Testis (tissue), 3 donors: ENCODE results near the gene ARHGEF28. TPM values are rescaled to one million over a fixed set of nuclear protein-coding genes. Genes with fewer than 3 reads are reported as not detected.

Experiments
- DNase-seq: peaks from one replicate; pipeline ENCODE4 v3.0.0-alpha.2; 2019
- H3K27ac ChIP-seq, 2 donors: fragments of 200-600 bp; sonication (generic); one replicate each; pipeline ENCODE4 v1.5.1; 2019
- H3K27me3 ChIP-seq: fragments of 200-600 bp; sonication (generic); one replicate; pipeline ENCODE4 v1.5.1; 2019
- H3K36me3 ChIP-seq: fragments of 200-600 bp; sonication (generic); one replicate; pipeline ENCODE4 v1.5.1; 2017; ENCODE audit warnings: low read depth; ENCODE audit errors: missing control alignments
- H3K4me1 ChIP-seq: fragments of 200-600 bp; sonication (generic); one replicate; pipeline ENCODE4 v1.5.1; 2019
- H3K4me3 ChIP-seq, 2 donors: fragments of 200-600 bp; sonication (generic); one replicate each; pipeline ENCODE4 v1.5.1; 2017 to 2019
- H3K9me3 ChIP-seq: fragments of 200-600 bp; sonication (generic); one replicate; pipeline ENCODE4 v1.5.1; 2017
- CTCF ChIP-seq, 3 experiments: fragments of 450-650 bp in 2 of 3; fragments of 200-600 bp in 1 of 3; sonication (generic) in 1 of 3; IDR thresholded peaks; one replicate each; pipeline ENCODE4 v1.5.1; 2016 to 2019; ENCODE audit warnings: antibody characterized with exemption in 3 of 3, mild to moderate bottlenecking in 2 of 3, moderate library complexity in 1 of 3
- POLR2A ChIP-seq: fragments of 450-650 bp; IDR thresholded peaks from one replicate; pipeline ENCODE4 v1.6.1; 2017; ENCODE audit warnings: antibody characterized with exemption, mild to moderate bottlenecking, moderate library complexity
- WGBS, 2 donors: methylation state at CpG; one replicate each; pipeline ENCODE4 v1.1.5; 2018; 5-methylcytosine and 5-hydroxymethylcytosine counted together
- intact Hi-C: fragments of 100-400 bp; cut with DNase I; formaldehyde crosslinking; loops from one replicate; pipeline ENCODE4 v1.15.1; 2023; ENCODE audit warnings: low total_unique reads
- polyA plus RNA-seq: library from polyadenylated mRNA; stranded (reverse); fragments of 350-450 nt; fragmentation: Illumina TruSeq; extraction: RNeasy Lipid Tissue Mini Kit (QIAGEN cat#74804); gene quantifications from one replicate; pipeline ENCODE4 v1.2.3, GENCODE V29; 2014; ENCODE audit warnings: low read depth, low replicate concordance; ENCODE audit not compliant: insufficient read depth
- total RNA-seq, 2 donors: library from RNA; depleted of rRNA; stranded (reverse); fragments of >200 nt; gene quantifications; one replicate each; pipeline ENCODE4 v1.2.3, GENCODE V29; 2016

The ARHGEF28 gene
- total and polyA plus RNA-seq, 3 donors from 2014 or later, result 3.9 to 8.7 (median 8.0) TPM

- Histone ChIP-seq H3K27me3 (no peaks in the 10 kb centered on the region), H3K36me3 (no peaks in the 10 kb centered on the region), H3K4me1 (no peaks in the 10 kb centered on the region), H3K9me3 (no peaks in the 10 kb centered on the region), H3K27ac (no peak overlapping the region), H3K4me3 (no peak overlapping the region)
- DNase-seq, result no peak
- intact Hi-C loops, result no loop called here
- TF ChIP-seq CTCF (IDR thresholded peaks at IDR 0.05) (no peak), POLR2A (no peak)
- 63 to 66% methylated on average over 6 of the region's 6 CpGs for WGBS, 2 donors
These were observed 292.8 kb downstream of the ARHGEF28 start for GRCh38 chr5:73918791-73919221.

- Histone ChIP-seq H3K9me3 (no peaks in the 10 kb centered on the region), H3K27me3 (no peaks in the 10 kb centered on the region), H3K36me3 (no peaks in the 10 kb centered on the region), H3K27ac (no peak overlapping the region), H3K4me3 (no peak overlapping the region), H3K4me1 (no peaks in the 10 kb centered on the region)
- intact Hi-C loops, result no loop called here
- TF ChIP-seq CTCF (IDR thresholded peaks at IDR 0.05) (no peak), POLR2A (no peak)
- no peak for DNase-seq
- WGBS, 2 donors, result 67 to 71% methylated on average over 3 of the region's 3 CpGs
These were observed 295.7 kb downstream of the ARHGEF28 start for GRCh38 chr5:73921741-73922140.

GRCh38 chr5:73922224-73922623, 296.2 kb downstream of the ARHGEF28 start:
- no peaks in the 10 kb centered on the region for H3K4me1 ChIP-seq
- H3K27ac ChIP-seq, result no peak overlapping the region
- WGBS, 2 donors, result 92 to 95% methylated on average over 3 of the region's 3 CpGs
- H3K4me3 ChIP-seq, result no peak overlapping the region
- no peak for TF ChIP-seq CTCF (IDR thresholded peaks at IDR 0.05)
- TF ChIP-seq POLR2A, result no peak
- H3K9me3 ChIP-seq, result no peaks in the 10 kb centered on the region
- intact Hi-C loops, result no loop called here
- no peaks in the 10 kb centered on the region for H3K36me3 ChIP-seq
- DNase-seq, result no peak
- H3K27me3 ChIP-seq, result no peaks in the 10 kb centered on the region

- H3K27me3 ChIP-seq, result no peaks in the 10 kb centered on the region
- intact Hi-C loops, result no loop called here
- H3K36me3 ChIP-seq, result no peaks in the 10 kb centered on the region
- no peak overlapping the region for H3K27ac ChIP-seq
- no peaks in the 10 kb centered on the region for H3K4me1 ChIP-seq
- no peak for DNase-seq
- no peak overlapping the region for H3K4me3 ChIP-seq
- 83 to 95% methylated on average over 7 of the region's 7 CpGs for WGBS, 2 donors
- TF ChIP-seq POLR2A (no peak), CTCF (IDR thresholded peaks at IDR 0.05) (no peak)
- H3K9me3 ChIP-seq, result no peaks in the 10 kb centered on the region
These were observed 297.0 kb downstream of the ARHGEF28 start for GRCh38 chr5:73922875-73923557.

GRCh38 chr5:73928476-73929070, 302.6 kb downstream of the ARHGEF28 start:
- Histone ChIP-seq H3K4me1 (peaks cover 4% of the 10 kb centered on the region), H3K36me3 (no peaks in the 10 kb centered on the region), H3K9me3 (no peaks in the 10 kb centered on the region), H3K4me3 (no peak overlapping the region), H3K27me3 (no peaks in the 10 kb centered on the region), H3K27ac (no peak overlapping the region)
- intact Hi-C loops, result no loop called here
- TF ChIP-seq POLR2A (no peak), CTCF (IDR thresholded peaks at IDR 0.05) (no peak)
- WGBS, 2 donors, result 85 to 92% methylated on average over 7 of the region's 7 CpGs
- DNase-seq, result no peak
